Hematopoietic multipotent progenitor cell treated with erythropoietin and hydrocortisone succinate and interleukin-3 and kit ligand, for 15 days (in vitro differentiated cells): ENCODE data around the gene PRKCQ.

ENCODE experiments used
- DNase-seq: peaks from one replicate; pipeline ENCODE4 v3.0.0-alpha.2; 2015; ENCODE audit warnings: low spot score

PRKCQ gene

GRCh38 chr10:6567203-6567703, 12.8 kb downstream of the PRKCQ start:
- DNase-seq = no peak

GRCh38 chr10:6565588-6565987, 14.5 kb downstream of the PRKCQ start:
- DNase-seq = no peak

GRCh38 chr10:6564367-6564766, 15.7 kb downstream of the PRKCQ start:
- no peak for DNase-seq

GRCh38 chr10:6563731-6564130, 16.3 kb downstream of the PRKCQ start:
- no peak for DNase-seq

- DNase-seq = no peak
Observed at GRCh38 chr10:6563075-6563474, 17.0 kb downstream of the PRKCQ start.

- DNase-seq = no peak
Observed at GRCh38 chr10:6562221-6562620, 17.9 kb downstream of the PRKCQ start.

- no peak for DNase-seq
Observed at GRCh38 chr10:6561552-6561951, 18.5 kb downstream of the PRKCQ start.

GRCh38 chr10:6558759-6559461, 21.2 kb downstream of the PRKCQ start:
- no peak for DNase-seq

GRCh38 chr10:6558272-6558671, 21.8 kb downstream of the PRKCQ start:
- no peak for DNase-seq

- no peak for DNase-seq
Observed at GRCh38 chr10:6553937-6554336, 26.1 kb downstream of the PRKCQ start.

- no peak for DNase-seq
Observed at GRCh38 chr10:6543431-6544005, 36.6 kb downstream of the PRKCQ start.

GRCh38 chr10:6542999-6543430, 37.1 kb downstream of the PRKCQ start:
- DNase-seq = no peak

GRCh38 chr10:6539833-6540232, 40.2 kb downstream of the PRKCQ start:
- no peak for DNase-seq

GRCh38 chr10:6537770-6538169, 42.3 kb downstream of the PRKCQ start:
- DNase-seq = no peak

GRCh38 chr10:6536102-6536501, 44.0 kb downstream of the PRKCQ start:
- no peak for DNase-seq

GRCh38 chr10:6535156-6535764, 44.8 kb downstream of the PRKCQ start:
- DNase-seq = no peak

GRCh38 chr10:6532321-6532720, 47.8 kb downstream of the PRKCQ start:
- no peak for DNase-seq

- no peak for DNase-seq
Observed at GRCh38 chr10:6530966-6531365, 49.1 kb downstream of the PRKCQ start.

- DNase-seq = no peak
Observed at GRCh38 chr10:6530211-6530840, 49.8 kb downstream of the PRKCQ start.

GRCh38 chr10:6528198-6528950, 51.7 kb downstream of the PRKCQ start:
- DNase-seq = no peak

- DNase-seq = no peak
Observed at GRCh38 chr10:6525599-6526165, 54.4 kb downstream of the PRKCQ start.

- DNase-seq = no peak
Observed at GRCh38 chr10:6522230-6522629, 57.8 kb downstream of the PRKCQ start.
